AG04450 (cell line): ENCODE data around the gene WASHC2C. TPM values are rescaled to one million over a fixed set of nuclear protein-coding genes. Genes with fewer than 3 reads are reported as not detected.
"Not testable (repeated sequence)": the region's sequence is repeated elsewhere in the genome, so short reads cannot be mapped to it uniquely, and the experiment has no call there.

Experiments
- CTCF ChIA-PET: fragments of 300-600, 350-600 bp; formaldehyde crosslinking; extraction: SDS; loops from one replicate; lab custom pipeline; 2022; ENCODE audit warnings: antibody characterized with exemption, inconsistent platforms; lab: Charles Lee
- POLR2A ChIA-PET: fragments of 350-600 bp; formaldehyde crosslinking; extraction: SDS; loops from one replicate; lab custom pipeline; 2021; ENCODE audit warnings: antibody characterized with exemption, inconsistent platforms; lab: Yijun Ruan, JAX
- DNase-seq: peaks from one replicate; pipeline ENCODE4 v3.0.0-alpha.2; 2011; ENCODE audit warnings: low read depth, low spot score
- H3K27ac ChIP-seq: one replicate; pipeline ENCODE4 v1.5.1; 2012; ENCODE audit warnings: low read depth, low read length, control low read depth
- H3K27me3 ChIP-seq: one replicate; pipeline ENCODE4 v1.6.0; 2012; ENCODE audit warnings: low read length; ENCODE audit not compliant: control insufficient read depth, insufficient read depth
- H3K4me3 ChIP-seq: 2 replicates; pipeline ENCODE4 v1.5.1; 2011; ENCODE audit warnings: mild to moderate bottlenecking, low read depth, low read length, control low read depth
- H3K9me3 ChIP-seq: 2 replicates; pipeline ENCODE4 v1.5.1; 2012; ENCODE audit warnings: low read length; ENCODE audit not compliant: control insufficient read depth, insufficient read depth
- polyA plus RNA-seq: library from polyadenylated mRNA; depleted of rRNA; stranded (reverse); fragments of >200 nt; gene quantifications from 2 replicates; pipeline ENCODE4 v1.2.3, GENCODE V29; 2011

The WASHC2C gene
- polyA plus RNA-seq, 1 experiment: 62.3 TPM

- DNase-seq, POLR2A ChIA-PET, CTCF ChIA-PET, H3K4me3 ChIP-seq, H3K27me3 ChIP-seq, H3K9me3 ChIP-seq, H3K27ac ChIP-seq: not testable (repeated sequence)
Measured at GRCh38 chr10:45771757-45772461, 44.8 kb downstream of the WASHC2C start.

GRCh38 chr10:45786217-45786616, 59.2 kb downstream of the WASHC2C start:
- H3K27me3 ChIP-seq, CTCF ChIA-PET: not testable (repeated sequence)

GRCh38 chr10:45787212-45787741, 60.2 kb downstream of the WASHC2C start:
- POLR2A ChIA-PET, CTCF ChIA-PET, H3K9me3 ChIP-seq, H3K4me3 ChIP-seq, H3K27ac ChIP-seq, DNase-seq, H3K27me3 ChIP-seq: not testable (repeated sequence)

More at GRCh38 chr10:45786217-45786616, 59.2 kb downstream of the WASHC2C start:
- POLR2A ChIA-PET, H3K4me3 ChIP-seq, DNase-seq, H3K27ac ChIP-seq, H3K9me3 ChIP-seq: not testable (repeated sequence)

- H3K27me3 ChIP-seq, H3K27ac ChIP-seq, CTCF ChIA-PET, DNase-seq, POLR2A ChIA-PET, H3K4me3 ChIP-seq, H3K9me3 ChIP-seq: not testable (repeated sequence)
Measured at GRCh38 chr10:45789991-45790390, 62.9 kb downstream of the WASHC2C start.

- DNase-seq, CTCF ChIA-PET: not testable (repeated sequence)
Measured at GRCh38 chr10:45790694-45791426, 63.8 kb downstream of the WASHC2C start.

GRCh38 chr10:45794761-45795160, 67.7 kb downstream of the WASHC2C start:
- H3K9me3 ChIP-seq, CTCF ChIA-PET, DNase-seq, H3K4me3 ChIP-seq, H3K27me3 ChIP-seq, H3K27ac ChIP-seq, POLR2A ChIA-PET: not testable (repeated sequence)

More at GRCh38 chr10:45790694-45791426, 63.8 kb downstream of the WASHC2C start:
- H3K4me3 ChIP-seq, H3K27ac ChIP-seq, H3K27me3 ChIP-seq, POLR2A ChIA-PET, H3K9me3 ChIP-seq: not testable (repeated sequence)

- H3K27me3 ChIP-seq, H3K9me3 ChIP-seq, CTCF ChIA-PET, H3K27ac ChIP-seq, POLR2A ChIA-PET, H3K4me3 ChIP-seq, DNase-seq: not testable (repeated sequence)
Measured at GRCh38 chr10:45803060-45804010, 76.3 kb downstream of the WASHC2C start.

- DNase-seq, H3K27ac ChIP-seq, H3K4me3 ChIP-seq, CTCF ChIA-PET, H3K27me3 ChIP-seq, POLR2A ChIA-PET, H3K9me3 ChIP-seq: not testable (repeated sequence)
Measured at GRCh38 chr10:45804996-45805395, 77.9 kb downstream of the WASHC2C start.
